22Rv1 (cell line): ENCODE data around the gene RNF166.
"Not testable (repeated sequence)": the region's sequence is repeated elsewhere in the genome, so short reads cannot be mapped to it uniquely, and the experiment has no call there.

Experiments
- H3K27ac ChIP-seq: fragments of 450-650 bp; 2 replicates; pipeline ENCODE4 v1.5.1; 2017
- CTCF ChIP-seq: fragments of 450-650 bp; IDR thresholded peaks from 2 replicates; pipeline ENCODE4 v1.5.1; 2017; ENCODE audit warnings: mild to moderate bottlenecking
- ZFX ChIP-seq: fragments of 450-650 bp; IDR thresholded peaks from 2 replicates; pipeline ENCODE4 v1.6.1; 2017; ENCODE audit warnings: antibody characterized with exemption, borderline replicate concordance

Gene RNF166

GRCh38 chr16:88677721-88678120, 28.5 kb downstream of the RNF166 start:
- TF ChIP-seq CTCF, result no peak
- no peak for TF ChIP-seq ZFX
- H3K27ac ChIP-seq, result no peak overlapping the region

GRCh38 chr16:88676502-88677242, 29.5 kb downstream of the RNF166 start:
- no peak overlapping the region for H3K27ac ChIP-seq
- TF ChIP-seq ZFX (no peak), CTCF (no peak)

- no peak overlapping the region for H3K27ac ChIP-seq
These were observed 32.4 kb downstream of the RNF166 start for GRCh38 chr16:88673716-88674379.

GRCh38 chr16:88672776-88673175, 33.4 kb downstream of the RNF166 start:
- no peak overlapping the region for H3K27ac ChIP-seq
- TF ChIP-seq ZFX (no peak), CTCF (peak; percentile 47)

More at GRCh38 chr16:88673716-88674379, 32.4 kb downstream of the RNF166 start:
- TF ChIP-seq CTCF (no peak), ZFX (no peak)

- H3K27ac ChIP-seq, result no peak overlapping the region
- TF ChIP-seq ZFX (no peak), CTCF (no peak)
These were observed 34.4 kb downstream of the RNF166 start for GRCh38 chr16:88671806-88672205.

GRCh38 chr16:88669980-88670379, 36.2 kb downstream of the RNF166 start:
- no peak overlapping the region for H3K27ac ChIP-seq
- no peak for TF ChIP-seq CTCF
- no peak for TF ChIP-seq ZFX

GRCh38 chr16:88669493-88669892, 36.7 kb downstream of the RNF166 start:
- H3K27ac ChIP-seq, result not testable (repeated sequence)
